GM18909 (cell line): Measurements from ENCODE around the gene COX6B2.
A peak's percentile ranks its signal among the peaks of the same experiment; 100 is the strongest.
"Not testable (repeated sequence)": the region's sequence is repeated elsewhere in the genome, so short reads cannot be mapped to it uniquely, and the experiment has no call there.

ENCODE experiments used
- ATAC-seq: cut with Tn5 transposase; IDR thresholded peaks from one replicate; pipeline ENCODE4 v1.9.1; 2021; ENCODE audit warnings: mild to moderate bottlenecking; ENCODE audit not compliant: unreplicated experiment, poor library complexity

The COX6B2 gene

DNA sequence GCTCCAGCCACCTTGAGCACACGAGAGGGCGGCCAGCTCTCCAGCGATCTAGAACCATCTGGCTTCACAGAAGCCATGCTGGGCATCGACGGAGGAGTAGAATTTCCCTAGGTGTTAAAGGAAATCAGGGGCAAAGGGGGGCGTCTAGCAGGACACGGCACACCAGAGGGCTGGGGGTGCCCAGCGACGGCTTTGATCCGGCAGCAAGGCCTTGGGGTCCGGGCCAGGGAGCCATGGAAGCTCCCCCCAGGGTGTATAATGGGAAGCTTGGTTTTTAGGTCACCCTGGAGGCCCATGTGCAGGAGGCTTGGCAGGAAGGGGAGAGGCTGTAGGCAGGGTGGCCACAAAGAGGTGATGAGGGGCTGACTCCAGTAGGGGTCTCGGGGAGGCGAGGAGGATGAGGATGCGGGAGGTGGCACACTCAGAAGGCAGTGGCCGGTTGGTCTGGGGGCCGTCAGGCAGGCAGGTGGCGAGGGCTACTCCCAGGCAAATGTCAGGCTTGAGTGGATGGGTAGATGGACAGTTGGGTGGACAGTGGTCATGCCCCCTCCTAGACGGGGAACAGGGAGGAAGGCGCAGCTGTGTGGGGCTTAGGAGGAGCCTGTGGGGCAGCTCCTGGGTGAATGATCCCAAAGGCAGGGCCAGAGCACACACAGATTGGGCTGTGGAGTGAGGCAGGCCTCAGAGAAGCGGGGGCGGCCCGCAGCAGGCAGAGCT lies 9.3 kb downstream of the COX6B2 start:
- ATAC-seq, result no peak

DNA sequence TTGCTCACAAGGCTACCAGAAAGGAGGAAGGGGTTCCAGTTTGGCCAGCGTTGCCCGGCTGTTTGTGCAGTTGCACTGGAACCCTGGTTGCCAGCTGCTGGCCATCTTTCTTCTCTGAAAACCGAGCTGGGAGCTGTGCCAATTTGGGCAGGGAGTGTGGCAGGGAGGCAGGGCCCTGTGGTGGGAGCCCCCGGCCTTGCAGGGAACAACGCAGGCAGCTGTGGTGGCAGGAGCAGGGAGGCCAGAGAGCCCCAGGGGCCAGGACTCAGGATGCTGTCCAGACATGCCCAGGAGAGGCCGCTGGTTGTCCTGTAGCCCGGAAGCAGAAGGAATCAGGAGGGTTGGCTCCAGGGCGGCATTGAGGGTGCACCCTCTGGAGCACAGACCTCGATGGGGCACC lies 10.1 kb downstream of the COX6B2 start:
- no peak for ATAC-seq

DNA sequence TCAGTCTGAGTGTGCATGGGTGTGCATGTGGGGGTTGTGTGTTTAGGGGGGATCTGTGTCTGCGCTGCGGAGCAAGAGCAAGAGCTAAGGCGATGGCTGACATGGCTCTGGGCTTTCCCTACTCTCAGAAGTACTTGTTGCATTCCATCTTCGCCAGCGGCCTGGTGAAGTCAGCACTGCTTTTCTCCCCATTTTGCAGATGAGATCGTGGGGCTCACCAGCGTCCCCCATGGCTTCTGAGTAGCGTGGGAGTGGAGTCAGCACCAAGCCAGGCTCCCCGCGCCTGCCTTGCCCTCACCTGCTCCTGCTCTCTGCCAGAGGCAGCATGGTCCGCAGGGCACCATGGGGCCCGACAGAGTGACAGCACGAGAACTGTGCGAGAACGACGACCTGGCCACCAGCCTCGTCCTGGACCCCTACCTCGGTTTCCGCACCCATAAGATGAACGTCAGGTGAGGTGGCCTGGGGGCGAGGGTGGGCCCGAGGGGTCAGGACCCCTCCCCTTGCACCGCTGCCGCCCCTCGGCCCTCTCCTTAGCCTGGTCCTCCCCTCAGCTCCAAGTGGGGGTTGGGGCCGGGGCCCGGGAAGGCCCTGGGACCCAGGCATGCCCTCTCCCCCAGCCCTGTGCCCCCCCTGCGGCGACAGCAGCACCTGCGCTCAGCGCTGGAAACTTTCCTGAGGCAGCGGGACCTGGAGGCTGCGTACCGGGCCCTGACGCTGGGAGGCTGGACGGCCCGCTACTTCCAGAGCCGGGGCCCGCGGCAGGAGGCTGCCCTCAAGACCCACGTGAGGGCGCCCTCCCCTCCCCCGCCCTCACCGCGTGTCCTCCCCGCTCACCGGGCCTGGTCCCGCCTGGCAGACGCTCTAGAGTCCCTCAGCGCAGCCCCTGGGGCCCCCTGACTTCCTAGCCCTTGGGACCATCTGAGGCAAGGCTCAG lies 12.7 kb downstream of the COX6B2 start:
- no peak for ATAC-seq

DNA sequence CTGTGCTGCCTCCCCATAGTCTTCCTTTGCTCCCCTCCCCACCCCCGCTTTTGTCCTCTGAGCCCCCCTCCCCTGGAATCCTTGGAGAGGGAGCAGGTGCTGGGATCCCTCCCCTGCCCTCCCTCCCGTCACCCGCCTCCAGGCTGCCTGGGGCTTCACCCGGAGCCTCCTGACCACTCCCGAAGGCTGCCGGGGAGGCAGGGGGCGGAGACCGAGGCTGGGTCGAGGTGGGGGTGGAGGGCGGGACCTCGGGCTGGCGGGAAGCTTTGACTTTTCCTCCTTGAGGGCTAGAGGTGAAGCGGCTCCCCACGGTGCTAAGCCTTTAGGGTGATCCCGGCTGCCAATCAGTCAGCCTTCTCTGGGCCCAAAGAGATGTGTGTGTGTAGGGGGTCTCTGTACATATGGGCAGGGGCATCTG lies 13.3 kb downstream of the COX6B2 start:
- no peak for ATAC-seq

DNA sequence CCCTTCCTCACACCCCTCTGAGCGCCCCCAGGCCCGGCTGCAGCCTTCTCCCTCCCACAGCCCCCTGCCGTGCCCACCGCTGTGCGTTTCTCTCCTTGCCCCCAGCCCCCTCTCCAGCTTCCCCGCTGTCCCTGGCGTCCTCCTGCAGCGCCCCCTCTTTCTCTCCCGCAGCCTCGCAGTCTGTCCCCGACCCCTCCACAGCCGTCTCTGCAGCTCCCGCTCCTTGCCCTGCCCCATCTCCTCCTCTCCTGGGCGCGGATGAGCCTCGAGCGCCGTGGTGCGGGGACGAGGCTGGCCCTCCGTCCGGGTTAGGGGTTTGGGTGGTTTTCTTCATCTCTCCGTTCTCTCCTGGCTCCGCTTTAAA lies 13.8 kb downstream of the COX6B2 start:
- ATAC-seq, result no peak

DNA sequence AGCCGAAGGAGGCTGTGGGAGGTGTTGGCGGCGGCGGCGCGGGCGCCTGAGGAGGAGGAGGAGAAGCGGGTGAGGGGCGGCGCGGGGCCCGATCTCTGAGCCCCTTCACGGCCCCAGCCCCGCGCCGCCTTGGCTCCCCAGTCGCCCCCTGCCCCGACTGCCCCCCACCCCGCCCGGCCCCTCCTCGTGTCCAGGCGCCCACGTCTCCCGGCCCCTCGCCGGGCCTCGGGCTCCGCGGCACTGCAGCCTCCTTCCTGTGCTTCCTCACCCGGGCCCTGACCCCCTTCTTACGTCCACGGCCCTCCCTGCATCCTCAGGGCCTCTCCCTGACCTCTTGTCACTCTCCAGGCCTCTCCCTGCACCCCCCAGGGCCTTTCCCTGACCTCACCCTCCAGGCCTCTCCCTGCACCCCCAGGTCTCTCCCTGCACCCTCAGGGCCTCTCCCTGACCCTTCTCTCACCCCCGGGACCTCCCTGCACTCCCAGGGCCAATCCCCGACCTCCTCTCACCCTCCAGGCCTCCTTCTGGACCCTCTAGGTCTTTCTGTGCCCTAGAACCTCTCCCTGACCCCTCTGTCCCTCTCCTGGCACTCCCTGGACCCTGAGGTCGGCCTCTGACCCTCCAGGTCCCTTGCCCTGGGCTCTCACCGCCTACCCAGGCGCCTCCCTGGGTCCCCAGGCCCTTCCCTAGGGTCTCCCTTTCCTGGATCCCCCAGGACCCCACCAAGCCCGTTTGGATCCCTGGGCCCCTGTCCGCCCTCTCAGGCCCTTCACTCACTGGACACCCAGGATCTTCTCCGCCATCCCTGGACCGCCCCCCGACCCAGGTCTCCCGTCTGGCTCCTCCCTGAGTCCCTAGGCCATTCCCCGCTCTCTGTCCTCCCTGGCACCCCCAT lies 14.4 kb downstream of the COX6B2 start:
- ATAC-seq, result no peak

DNA sequence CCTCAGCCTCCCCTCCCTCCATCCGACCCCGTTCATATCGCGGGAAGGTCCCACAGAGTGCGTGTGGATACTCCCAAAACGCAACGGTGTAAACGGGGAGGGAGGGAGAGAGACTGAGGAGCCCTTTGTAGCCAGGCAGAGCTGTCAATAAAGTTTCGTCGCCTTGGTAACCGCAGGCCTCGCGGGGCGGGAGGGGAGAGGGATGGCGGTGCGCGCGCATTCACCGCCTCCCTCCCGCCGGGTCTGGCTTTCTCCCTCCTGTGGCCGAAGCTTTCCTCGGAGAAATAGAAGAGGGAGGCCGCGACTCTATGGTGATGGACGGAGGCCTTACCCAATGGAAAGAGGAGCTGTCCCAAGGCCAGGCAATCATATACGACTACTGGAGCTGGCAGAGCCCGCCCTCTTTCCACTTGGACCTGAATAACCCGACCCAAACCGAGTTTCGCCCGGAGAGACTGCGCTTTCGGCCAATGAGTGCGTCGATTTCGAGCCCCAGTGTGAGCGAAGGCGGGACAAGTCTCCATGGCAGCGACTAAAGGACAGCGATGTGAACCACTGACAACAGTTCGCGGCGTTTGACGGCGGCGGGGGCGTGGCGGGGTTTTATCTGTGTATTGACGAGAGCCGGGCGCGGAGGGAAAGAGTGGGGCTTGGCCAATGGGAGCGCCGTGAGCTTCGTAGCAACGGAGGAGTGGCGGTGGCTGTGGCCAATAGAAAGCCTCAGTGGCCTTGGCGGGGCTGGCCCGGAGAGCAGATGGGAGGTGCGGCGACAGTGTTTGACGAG lies 15.2 kb downstream of the COX6B2 start, which contains the start of gene KMT5C:
KMT5C (plus strand) TSS at position 772 of the 784 bp plus-strand sequence. CDS start 2,061 bp downstream, outside the sequence.
- peak; percentile 81 for ATAC-seq

DNA sequence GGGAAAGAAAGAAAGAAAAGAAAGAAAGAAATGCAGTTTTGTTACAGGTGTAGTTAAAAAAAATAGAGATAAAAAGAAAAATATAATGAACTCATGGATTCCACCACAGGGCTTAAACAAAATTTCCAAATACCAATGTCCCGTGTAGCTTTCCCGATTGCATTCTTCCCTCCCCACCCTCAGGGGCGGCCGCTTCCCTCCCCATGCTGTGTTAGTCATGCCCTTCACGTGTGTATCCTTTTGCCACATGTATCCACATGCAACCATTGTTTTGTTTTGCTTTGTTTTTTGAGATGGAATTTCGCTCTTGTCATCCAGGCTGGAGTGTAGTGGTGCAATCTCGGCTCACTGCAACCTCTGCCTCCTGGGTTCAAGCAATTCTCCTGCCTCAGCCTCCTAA lies 18.4 kb downstream of the COX6B2 start:
- ATAC-seq, result no peak

DNA sequence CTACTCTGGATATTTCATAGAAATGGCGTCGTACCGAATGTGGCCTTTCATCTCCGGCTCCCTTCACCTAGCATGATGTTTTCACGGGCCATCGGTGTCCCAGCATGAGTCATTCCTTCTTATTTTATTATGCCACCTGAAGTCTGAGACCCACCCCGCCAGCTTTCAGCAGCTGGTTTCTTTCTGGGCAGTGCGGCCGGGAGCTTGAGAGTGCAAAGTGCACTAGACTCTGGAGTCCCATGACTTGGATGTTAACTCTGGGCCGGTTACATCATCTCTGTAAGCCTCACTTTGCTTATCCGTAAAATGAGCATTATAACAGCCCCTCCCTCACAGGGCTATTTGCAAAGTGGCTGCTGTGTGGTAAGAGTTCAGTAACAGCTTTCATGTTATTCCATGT lies 20.6 kb downstream of the COX6B2 start:
- no peak for ATAC-seq

DNA sequence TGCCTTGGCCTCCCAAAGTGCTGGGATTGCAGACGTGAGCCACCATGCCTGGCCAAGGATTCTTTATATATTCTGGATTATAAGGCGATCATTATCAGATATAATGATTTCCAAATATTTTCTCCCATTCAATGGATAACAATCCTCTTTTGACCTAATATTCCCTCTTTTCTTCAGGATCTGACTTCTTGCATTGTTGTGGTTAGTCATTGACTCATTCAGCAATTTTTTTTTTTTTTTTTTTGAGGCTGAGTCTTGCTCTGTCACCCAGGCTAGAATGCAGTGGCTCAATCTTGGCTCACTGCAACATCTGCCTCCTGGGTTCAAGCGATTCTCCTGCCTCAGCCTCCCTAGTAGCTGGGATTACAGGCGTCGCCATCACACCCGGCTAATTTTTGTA lies 24.7 kb downstream of the COX6B2 start:
- ATAC-seq, result not testable (repeated sequence)

DNA sequence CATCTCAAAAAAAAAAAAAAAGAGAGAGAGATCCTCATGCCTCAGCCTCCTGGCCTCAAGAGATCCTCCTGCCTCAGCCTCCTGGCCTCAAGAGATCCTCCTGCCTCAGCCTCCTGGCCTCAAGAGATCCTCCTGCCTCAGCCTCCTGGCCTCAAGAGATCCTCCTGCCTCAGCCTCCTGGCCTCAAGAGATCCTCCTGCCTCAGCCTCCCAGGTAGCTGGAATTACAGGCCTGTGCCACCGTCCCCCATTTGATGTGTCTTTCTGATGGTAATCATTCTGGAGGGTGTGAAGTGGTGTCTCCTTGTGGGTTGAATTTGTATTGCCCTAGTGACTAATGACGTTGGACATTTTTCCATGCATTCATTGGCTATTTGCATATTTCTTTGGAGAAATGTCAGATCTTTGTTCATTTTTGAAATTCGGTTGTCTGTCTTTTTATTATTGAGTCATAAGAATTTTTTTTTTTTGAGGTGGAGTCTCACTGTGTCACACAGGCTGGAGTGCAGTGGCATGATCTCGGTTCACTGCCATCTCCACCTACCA lies 25.7 kb downstream of the COX6B2 start:
- ATAC-seq, result not testable (repeated sequence)

DNA sequence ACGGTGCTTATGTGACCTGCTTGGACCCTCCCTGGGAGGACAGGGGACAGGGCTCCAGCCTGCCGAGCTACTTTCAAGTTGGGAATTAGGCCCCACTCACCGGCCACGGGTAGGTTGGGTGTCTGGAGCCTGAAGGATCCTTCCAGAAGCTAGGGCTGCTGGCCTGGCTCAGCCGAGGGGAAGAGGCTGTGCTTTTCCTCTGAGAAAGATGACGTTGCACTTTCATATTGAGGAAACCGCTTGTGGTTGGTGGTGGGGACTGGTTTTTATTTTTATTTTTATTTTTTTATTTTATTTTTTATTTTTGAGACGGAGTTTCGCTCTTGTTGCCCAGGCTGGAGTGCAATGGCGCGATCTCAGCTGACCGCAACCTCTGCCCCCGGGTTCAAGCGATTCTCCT lies 29.3 kb downstream of the COX6B2 start, which contains the start of gene TMEM150B:
TMEM150B (minus strand) TSS at position 170 of the 400 bp plus-strand sequence. CDS start 4,305 bp downstream, outside the sequence.
- ATAC-seq, result no peak

DNA sequence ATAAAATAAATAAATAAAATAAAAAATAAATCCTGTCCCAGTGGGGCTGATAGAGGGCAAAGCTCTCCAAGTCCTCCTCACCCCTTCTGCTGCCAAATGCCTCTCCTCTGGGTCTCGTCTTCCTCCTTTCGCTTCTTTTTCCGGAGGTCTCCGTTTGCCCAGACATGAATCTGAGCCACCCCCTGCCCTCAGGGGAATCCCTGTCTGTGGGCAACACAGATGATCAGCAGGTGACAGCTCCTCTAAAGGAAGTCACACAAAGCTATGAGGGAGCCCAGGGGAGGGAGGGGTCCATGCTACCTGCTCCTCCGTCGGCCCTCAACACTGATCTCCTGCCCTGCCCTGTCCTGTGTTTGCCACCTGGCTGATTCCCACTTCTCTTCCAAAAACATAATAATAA lies 29.9 kb downstream of the COX6B2 start:
- ATAC-seq, result no peak

DNA sequence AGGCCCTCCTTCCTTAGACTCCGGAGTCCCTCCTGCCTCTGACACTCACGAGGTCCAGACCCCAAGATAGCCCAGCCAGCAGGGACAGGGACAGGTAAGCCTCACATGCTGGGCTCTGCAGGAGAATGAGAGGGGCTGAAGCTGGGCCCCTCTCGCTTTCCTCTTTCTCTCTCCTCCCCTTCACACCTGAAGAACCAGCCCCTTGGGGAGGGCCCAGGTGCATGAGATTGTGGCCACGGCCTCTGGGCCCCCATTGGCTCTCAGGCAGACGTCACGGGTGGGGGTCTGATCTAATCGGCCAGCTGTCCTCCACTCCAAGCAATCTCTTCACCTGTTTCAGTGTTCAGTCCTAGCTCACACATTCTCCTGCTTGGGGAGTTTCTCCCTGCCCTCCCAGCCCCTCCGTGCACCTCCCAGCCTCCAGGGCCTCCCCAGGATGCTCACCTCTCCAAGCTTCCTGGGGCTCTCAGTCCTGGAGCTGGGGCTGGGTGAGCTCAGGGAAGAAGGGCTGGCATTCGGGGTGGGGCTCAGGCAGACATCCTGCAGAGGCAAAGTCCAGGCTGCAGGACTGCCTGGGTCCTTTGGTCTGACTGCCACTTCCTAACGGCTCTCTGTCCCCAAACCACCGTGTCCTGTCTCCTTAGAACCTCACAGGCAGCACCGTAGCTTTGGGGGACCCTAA lies 32.2 kb downstream of the COX6B2 start:
- ATAC-seq, result no peak

DNA sequence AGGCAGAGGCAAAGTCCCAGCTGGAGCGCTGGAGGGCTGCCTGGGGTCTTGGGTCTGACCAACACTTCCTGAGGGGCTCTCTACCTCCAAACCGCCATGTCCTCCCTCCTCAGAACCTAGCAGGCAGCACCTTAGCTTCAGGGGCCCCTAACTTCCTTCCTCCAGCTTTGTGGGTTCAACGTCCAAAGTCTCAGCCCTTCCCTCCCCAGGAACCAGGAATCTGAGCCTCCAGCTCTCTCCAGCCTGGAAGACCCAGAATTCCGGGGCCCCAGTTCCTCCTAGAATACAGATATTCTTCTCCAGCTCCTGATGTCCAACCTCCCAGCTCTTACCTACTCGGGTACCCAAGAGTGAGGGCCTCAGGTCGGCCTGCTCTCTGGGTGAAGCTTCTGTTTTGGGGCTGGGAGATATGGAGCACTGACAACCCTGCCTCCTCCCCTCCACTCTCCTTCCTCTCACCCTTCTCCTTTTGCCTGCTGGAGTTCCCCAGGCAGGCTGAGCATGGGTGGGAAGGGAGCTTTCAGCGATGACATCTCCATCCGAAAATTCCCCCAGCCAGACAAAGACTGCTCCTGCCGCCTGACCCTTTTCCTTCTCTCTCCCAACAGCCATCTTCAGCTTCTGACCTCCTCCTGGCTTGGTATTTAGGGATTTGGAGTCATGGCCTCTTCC lies 32.9 kb downstream of the COX6B2 start:
- ATAC-seq, result no peak

DNA sequence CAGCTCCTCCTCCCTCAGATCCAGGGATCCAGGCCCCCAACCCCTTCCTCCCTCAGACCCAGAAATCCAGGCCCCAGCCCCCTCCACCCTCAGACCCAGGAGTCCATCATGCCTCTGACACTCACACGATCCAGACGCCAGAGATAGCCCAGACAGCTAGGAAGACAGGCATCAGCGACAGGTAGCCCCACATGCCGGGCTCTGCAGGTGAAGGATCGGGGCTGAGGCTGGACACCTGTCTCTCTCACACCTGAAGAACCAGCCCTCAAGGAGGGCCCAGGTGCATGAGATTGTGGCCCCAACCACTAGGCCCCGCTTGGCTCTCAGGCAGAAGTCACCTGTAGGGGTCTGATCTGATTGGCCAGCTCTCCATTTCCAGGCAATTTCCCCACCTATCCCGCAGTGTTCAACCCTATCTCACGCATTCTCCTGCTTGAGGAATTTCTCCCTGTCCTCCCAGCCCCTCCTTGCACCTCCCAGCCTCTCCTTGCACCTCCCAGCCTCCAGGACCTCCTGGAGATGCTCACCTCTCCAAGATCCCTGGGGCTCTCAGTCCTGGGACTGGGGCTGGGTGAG lies 33.6 kb downstream of the COX6B2 start:
- no peak for ATAC-seq

DNA sequence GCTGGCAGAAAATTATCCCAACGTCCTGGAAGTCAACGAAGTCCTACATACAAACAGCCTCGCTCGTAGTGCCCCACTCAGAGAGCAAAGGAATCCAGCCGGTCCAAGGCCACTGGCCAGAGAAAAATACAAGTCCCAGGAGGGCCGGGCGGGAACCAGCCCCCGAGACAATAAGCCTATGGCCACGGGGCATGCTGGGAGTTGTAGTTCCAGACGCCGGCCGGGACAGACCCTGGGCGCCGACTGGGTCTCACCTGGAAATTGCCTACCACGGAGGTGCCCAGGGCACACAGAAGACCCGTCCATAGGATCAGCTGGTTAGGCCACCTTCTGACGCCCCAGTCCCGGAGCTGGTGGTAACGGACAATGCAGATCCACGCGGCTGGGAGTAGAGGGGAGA lies 34.7 kb downstream of the COX6B2 start:
- ATAC-seq, result no peak

DNA sequence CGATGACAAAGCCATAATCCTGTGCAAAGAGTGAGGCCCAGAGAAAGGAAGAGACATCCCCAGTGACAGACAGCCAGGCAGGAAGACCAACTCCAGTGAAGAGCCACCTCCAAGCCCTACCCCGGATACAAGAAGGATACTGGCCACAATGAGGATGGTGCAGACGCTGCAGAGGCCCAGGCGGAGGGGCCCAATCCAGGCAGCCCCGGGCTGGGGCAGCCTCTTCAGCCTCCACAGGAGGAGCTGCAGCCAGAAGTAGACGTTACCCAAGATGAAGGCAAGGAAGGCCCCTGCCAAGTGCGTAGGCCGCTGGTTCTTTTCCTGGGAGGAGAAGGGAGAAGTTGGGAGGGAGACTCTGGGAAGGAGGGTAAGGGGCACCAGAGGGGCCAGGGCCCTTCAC lies 37.9 kb downstream of the COX6B2 start:
- no peak for ATAC-seq
